Neural cell (in vitro differentiated cells): ENCODE results near the gene FAM107B. TPM values are rescaled to one million over a fixed set of nuclear protein-coding genes. Genes with fewer than 3 reads are reported as not detected.

Experiments
- H2AFZ ChIP-seq: fragments of 200-600, 300-800 bp; sonication (generic), shearing (Covaris generic); 2 replicates; pipeline ENCODE4 v1.6.0; 2014; ENCODE audit warnings: low read depth, mild to moderate bottlenecking, antibody characterized with exemption, low read length, moderate library complexity
- H3F3A ChIP-seq: fragments of 200-600 bp; shearing (Covaris generic); 2 replicates; pipeline ENCODE4 v1.6.1; 2016; ENCODE audit warnings: mild to moderate bottlenecking, moderate library complexity, mixed read lengths, antibody characterized with exemption, low read length; ENCODE audit not compliant: insufficient read depth, poor library complexity, severe bottlenecking
- H3K27ac ChIP-seq: fragments of 200-600, 300-800 bp; sonication (generic), shearing (Covaris generic); 2 replicates; pipeline ENCODE4 v1.5.1; 2014; ENCODE audit warnings: mild to moderate bottlenecking, low read length, moderate library complexity
- H3K27me3 ChIP-seq: fragments of 300-800, 200-600 bp; sonication (generic), shearing (Covaris generic); 2 replicates; pipeline ENCODE4 v1.6.0; 2014; ENCODE audit warnings: mild to moderate bottlenecking, low read depth, low read length, moderate library complexity; ENCODE audit not compliant: insufficient read depth
- H3K36me3 ChIP-seq: fragments of 300-800, 200-600 bp; sonication (generic), shearing (Covaris generic); 2 replicates; pipeline ENCODE4 v1.5.1; 2014; ENCODE audit warnings: mild to moderate bottlenecking, antibody characterized with exemption, low read length, moderate library complexity; ENCODE audit not compliant: insufficient read depth
- H3K4me2 ChIP-seq: fragments of 300-800, 200-600 bp; sonication (generic), shearing (Covaris generic); 2 replicates; pipeline ENCODE4 v1.6.0; 2014; ENCODE audit warnings: mild to moderate bottlenecking, low read length
- H3K4me3 ChIP-seq: fragments of 300-800, 200-600 bp; sonication (generic), shearing (Covaris generic); 2 replicates; pipeline ENCODE4 v1.5.1; 2014; ENCODE audit warnings: mild to moderate bottlenecking, low read length, moderate library complexity
- H3K79me2 ChIP-seq: fragments of 200-600 bp; shearing (Covaris generic); replicated peaks from 2 replicates; pipeline ENCODE4 v1.6.0; 2014; ENCODE audit warnings: mild to moderate bottlenecking, low read length, moderate library complexity; ENCODE audit not compliant: insufficient read depth
- H3K9ac ChIP-seq: fragments of 300-800, 200-600 bp; sonication (generic), shearing (Covaris generic); 2 replicates; pipeline ENCODE4 v1.6.1; 2016; ENCODE audit warnings: mild to moderate bottlenecking, low read length, mixed read lengths
- H3K9me2 ChIP-seq: fragments of 200-600 bp; shearing (Covaris generic); 2 replicates; pipeline ENCODE4 v1.6.1; 2016; ENCODE audit warnings: mild to moderate bottlenecking, low read length, mixed read lengths; ENCODE audit not compliant: insufficient read depth
- H3K9me3 ChIP-seq: fragments of 200-600, 300-800 bp; sonication (generic), shearing (Covaris generic); 2 replicates; pipeline ENCODE4 v1.6.1; 2016; ENCODE audit warnings: mild to moderate bottlenecking, mixed run types, low read length, moderate library complexity, mixed read lengths
- H4K20me1 ChIP-seq: fragments of 200-600 bp; shearing (Covaris generic); 2 replicates; pipeline ENCODE4 v1.6.1; 2016; ENCODE audit warnings: mild to moderate bottlenecking, mixed run types; ENCODE audit not compliant: insufficient read depth
- EP300 ChIP-seq: fragments of 450-650 bp; conservative IDR thresholded peaks from 2 replicates; pipeline ENCODE4 v1.6.1; 2014; ENCODE audit warnings: antibody characterized with exemption, mild to moderate bottlenecking, moderate library complexity; ENCODE audit not compliant: poor library complexity, severe bottlenecking
- EZH2 ChIP-seq: fragments of 200-600, 300-800 bp; shearing (Covaris generic), sonication (generic); IDR thresholded peaks from 2 replicates; pipeline ENCODE4 v1.6.1; 2014; ENCODE audit warnings: antibody characterized with exemption, low read length, borderline replicate concordance, mild to moderate bottlenecking; ENCODE audit not compliant: insufficient read depth, poor library complexity, severe bottlenecking
- MXI1 ChIP-seq: fragments of 450-650 bp; conservative IDR thresholded peaks from 2 replicates; pipeline ENCODE4 v1.6.1; 2014; ENCODE audit warnings: antibody characterized with exemption, mild to moderate bottlenecking; ENCODE audit not compliant: poor library complexity, severe bottlenecking
- POLR2AphosphoS5 ChIP-seq: IDR thresholded peaks from 2 replicates; pipeline ENCODE4 v1.6.1; 2012
- RAD21 ChIP-seq: fragments of 450-650 bp; conservative IDR thresholded peaks from 2 replicates; pipeline ENCODE4 v1.6.1; 2014; ENCODE audit warnings: antibody characterized with exemption, mild to moderate bottlenecking, moderate library complexity
- SMC3 ChIP-seq: fragments of 450-650 bp; conservative IDR thresholded peaks from 2 replicates; pipeline ENCODE4 v1.6.1; 2014; ENCODE audit warnings: antibody characterized with exemption, mild to moderate bottlenecking, moderate library complexity; ENCODE audit not compliant: poor library complexity
- TAF1 ChIP-seq: IDR thresholded peaks from 2 replicates; pipeline ENCODE4 v1.6.1; 2012; ENCODE audit warnings: low read depth
- polyA plus RNA-seq: library from polyadenylated mRNA; depleted of rRNA; stranded (reverse); fragments of >200 nt; gene quantifications from 2 replicates; pipeline ENCODE4 v1.2.3, GENCODE V29; 2014
- TF ChIP-seq, protein P1 (sequence below): fragments of 450-650 bp; IDR thresholded peaks from 2 replicates; pipeline ENCODE4 v1.5.1; 2014; ENCODE audit warnings: antibody characterized with exemption, mild to moderate bottlenecking, moderate library complexity; ENCODE audit not compliant: poor library complexity, severe bottlenecking
- TF ChIP-seq, protein P2 (sequence below): IDR thresholded peaks from 2 replicates; pipeline ENCODE4 v1.6.1; 2012; ENCODE audit warnings: borderline replicate concordance

FAM107B gene
- polyA plus RNA-seq, 1 donor from 2014 or later: 106 TPM

DNA sequence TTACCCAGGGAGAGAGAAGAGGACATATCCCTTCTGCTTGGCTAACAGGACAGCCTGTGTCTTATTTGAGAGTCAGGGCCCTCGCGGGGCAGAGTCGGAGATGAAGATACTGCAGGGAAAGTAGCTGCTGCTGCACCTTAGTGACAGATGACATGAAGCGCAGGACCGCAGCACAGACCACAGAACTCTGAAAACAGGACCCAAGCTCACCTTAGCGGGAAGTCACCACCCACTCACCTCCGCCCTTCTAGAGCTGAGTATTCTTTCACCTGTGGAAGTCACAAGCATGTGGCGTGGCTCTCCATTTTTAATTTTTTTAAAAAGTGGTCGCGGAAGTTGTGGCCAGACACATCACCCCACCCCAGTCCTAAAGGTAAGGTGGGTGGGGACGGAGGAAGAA, 191.4 kb downstream of the FAM107B start:
- H3K4me2 ChIP-seq: no peak overlapping the region
- no peak overlapping the region for H3K4me3 ChIP-seq
- H3K9me3 ChIP-seq: no peaks in the 10 kb centered on the region
- H2AFZ ChIP-seq: no peak overlapping the region
- H3K27ac ChIP-seq: no peak overlapping the region
- no peaks in the 10 kb centered on the region for H3K9me2 ChIP-seq
- no peaks in the 10 kb centered on the region for H3F3A ChIP-seq
- TF ChIP-seq RAD21: no peak
- TF ChIP-seq, protein P1, sequence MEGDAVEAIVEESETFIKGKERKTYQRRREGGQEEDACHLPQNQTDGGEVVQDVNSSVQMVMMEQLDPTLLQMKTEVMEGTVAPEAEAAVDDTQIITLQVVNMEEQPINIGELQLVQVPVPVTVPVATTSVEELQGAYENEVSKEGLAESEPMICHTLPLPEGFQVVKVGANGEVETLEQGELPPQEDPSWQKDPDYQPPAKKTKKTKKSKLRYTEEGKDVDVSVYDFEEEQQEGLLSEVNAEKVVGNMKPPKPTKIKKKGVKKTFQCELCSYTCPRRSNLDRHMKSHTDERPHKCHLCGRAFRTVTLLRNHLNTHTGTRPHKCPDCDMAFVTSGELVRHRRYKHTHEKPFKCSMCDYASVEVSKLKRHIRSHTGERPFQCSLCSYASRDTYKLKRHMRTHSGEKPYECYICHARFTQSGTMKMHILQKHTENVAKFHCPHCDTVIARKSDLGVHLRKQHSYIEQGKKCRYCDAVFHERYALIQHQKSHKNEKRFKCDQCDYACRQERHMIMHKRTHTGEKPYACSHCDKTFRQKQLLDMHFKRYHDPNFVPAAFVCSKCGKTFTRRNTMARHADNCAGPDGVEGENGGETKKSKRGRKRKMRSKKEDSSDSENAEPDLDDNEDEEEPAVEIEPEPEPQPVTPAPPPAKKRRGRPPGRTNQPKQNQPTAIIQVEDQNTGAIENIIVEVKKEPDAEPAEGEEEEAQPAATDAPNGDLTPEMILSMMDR: no peak
- no peak for TF ChIP-seq POLR2AphosphoS5
- TF ChIP-seq EZH2: no peak
- TF ChIP-seq EP300: no peak
- no peak for TF ChIP-seq TAF1
- no peak for TF ChIP-seq SMC3
- TF ChIP-seq, protein P2, sequence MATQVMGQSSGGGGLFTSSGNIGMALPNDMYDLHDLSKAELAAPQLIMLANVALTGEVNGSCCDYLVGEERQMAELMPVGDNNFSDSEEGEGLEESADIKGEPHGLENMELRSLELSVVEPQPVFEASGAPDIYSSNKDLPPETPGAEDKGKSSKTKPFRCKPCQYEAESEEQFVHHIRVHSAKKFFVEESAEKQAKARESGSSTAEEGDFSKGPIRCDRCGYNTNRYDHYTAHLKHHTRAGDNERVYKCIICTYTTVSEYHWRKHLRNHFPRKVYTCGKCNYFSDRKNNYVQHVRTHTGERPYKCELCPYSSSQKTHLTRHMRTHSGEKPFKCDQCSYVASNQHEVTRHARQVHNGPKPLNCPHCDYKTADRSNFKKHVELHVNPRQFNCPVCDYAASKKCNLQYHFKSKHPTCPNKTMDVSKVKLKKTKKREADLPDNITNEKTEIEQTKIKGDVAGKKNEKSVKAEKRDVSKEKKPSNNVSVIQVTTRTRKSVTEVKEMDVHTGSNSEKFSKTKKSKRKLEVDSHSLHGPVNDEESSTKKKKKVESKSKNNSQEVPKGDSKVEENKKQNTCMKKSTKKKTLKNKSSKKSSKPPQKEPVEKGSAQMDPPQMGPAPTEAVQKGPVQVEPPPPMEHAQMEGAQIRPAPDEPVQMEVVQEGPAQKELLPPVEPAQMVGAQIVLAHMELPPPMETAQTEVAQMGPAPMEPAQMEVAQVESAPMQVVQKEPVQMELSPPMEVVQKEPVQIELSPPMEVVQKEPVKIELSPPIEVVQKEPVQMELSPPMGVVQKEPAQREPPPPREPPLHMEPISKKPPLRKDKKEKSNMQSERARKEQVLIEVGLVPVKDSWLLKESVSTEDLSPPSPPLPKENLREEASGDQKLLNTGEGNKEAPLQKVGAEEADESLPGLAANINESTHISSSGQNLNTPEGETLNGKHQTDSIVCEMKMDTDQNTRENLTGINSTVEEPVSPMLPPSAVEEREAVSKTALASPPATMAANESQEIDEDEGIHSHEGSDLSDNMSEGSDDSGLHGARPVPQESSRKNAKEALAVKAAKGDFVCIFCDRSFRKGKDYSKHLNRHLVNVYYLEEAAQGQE: no peak
- TF ChIP-seq MXI1: no peak
- no peak overlapping the region for H3K9ac ChIP-seq
- H3K36me3 ChIP-seq: no peaks in the 10 kb centered on the region
- no peaks in the 10 kb centered on the region for H4K20me1 ChIP-seq
- no peaks in the 10 kb centered on the region for H3K27me3 ChIP-seq
- peaks cover 66% of the 10 kb centered on the region for H3K79me2 ChIP-seq

DNA sequence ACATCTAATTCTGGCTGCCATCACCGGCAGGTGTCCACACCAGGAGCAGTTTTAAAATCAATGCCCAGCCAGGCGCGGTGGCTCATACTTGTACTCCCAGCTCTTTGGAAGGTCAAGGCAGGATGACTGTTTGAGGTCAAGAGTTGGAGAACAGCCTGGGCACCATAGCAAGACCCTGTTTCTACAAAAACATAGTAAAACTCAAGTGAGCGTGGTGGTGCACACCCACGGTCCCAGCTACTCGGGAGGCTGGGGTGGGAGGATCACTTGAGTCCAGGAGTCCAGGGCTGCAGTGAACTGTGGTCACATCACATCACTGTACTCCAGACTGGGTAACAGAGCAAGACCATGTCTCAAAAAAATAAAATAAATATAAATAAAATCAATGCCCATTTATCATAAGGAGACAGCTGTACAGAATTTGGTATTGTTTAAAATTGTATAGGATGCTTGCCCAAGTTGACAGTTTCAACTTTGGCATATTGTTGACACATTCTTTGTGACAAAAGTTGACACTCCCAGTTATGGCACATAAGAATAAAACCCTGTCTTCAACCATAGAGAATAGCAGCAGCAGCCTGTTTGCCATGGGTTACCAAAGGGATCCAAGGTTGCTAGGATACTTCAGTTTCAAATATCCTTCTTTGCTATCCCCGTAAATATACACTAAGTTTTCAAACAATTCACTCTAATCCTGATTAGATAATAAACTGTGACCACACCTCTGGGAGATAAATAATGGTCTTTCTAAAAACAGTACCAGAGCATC, 193.0 kb downstream of the FAM107B start:
- H3K36me3 ChIP-seq: no peaks in the 10 kb centered on the region
- TF ChIP-seq POLR2AphosphoS5: no peak
- no peak for TF ChIP-seq MXI1
- TF ChIP-seq, protein P2: no peak
- TF ChIP-seq EP300: no peak
- TF ChIP-seq, protein P1: no peak
- no peak for TF ChIP-seq EZH2
- TF ChIP-seq SMC3: no peak
- TF ChIP-seq TAF1: no peak
- TF ChIP-seq RAD21: no peak
- no peak overlapping the region for H3K27ac ChIP-seq
- no peaks in the 10 kb centered on the region for H3K27me3 ChIP-seq
- H3K9ac ChIP-seq: no peak overlapping the region
- no peak overlapping the region for H3K4me3 ChIP-seq
- H3K9me2 ChIP-seq: no peaks in the 10 kb centered on the region
- H3K9me3 ChIP-seq: no peaks in the 10 kb centered on the region
- H4K20me1 ChIP-seq: no peaks in the 10 kb centered on the region
- H3K4me2 ChIP-seq: no peak overlapping the region
- H3F3A ChIP-seq: no peaks in the 10 kb centered on the region
- no peak overlapping the region for H2AFZ ChIP-seq
- peaks cover 70% of the 10 kb centered on the region for H3K79me2 ChIP-seq
